DND-41 (cell line): ENCODE results near the gene USP20.

Experiments
- EZH2 ChIP-seq: IDR thresholded peaks from 3 replicates; pipeline ENCODE4 v1.6.1; 2012; ENCODE audit warnings: borderline replicate concordance, low read depth, mild to moderate bottlenecking, moderate library complexity, low read length, inconsistent platforms; ENCODE audit not compliant: severe bottlenecking
- TF ChIP-seq, protein P1 (sequence below): IDR thresholded peaks from 2 replicates; pipeline ENCODE4 v1.5.1; 2012; ENCODE audit warnings: borderline replicate concordance, low read length, moderate library complexity, mild to moderate bottlenecking; ENCODE audit not compliant: poor library complexity, severe bottlenecking; ENCODE audit errors: extremely low read depth

DNA sequence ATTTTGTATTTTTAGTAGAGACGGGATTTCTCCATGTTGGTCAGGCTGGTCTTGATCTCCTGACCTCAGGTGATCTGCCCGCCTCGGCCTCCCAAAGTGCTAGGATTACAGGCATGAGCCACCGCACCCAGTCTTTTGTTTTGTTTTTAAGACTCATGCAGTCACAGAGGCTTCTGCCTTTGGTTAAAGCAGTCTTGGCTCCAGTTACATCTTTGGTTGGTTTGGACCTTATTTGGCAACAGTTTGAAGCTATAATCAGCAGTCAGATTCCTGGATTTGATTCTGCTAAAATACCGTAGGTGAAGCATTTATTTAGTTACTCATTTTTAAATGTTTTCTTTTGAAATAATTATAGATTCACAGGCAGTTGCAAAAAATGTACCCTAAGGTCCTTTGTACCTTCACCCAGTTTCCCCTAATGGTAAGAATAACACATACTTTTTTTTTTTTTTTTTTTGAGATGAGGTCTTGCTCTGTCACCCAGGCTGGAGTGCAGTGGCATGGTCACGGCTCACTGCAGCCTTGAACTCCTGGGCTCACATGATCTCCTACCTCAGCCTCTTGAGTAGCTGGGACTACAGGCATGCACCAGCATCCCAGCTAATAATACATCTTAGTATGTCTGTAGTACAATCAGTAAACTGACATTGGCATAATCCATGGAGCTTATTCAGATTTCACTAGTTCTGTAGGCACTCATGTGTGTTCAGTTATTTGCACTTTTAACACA lies 15.7 kb downstream of the USP20 start:
- TF ChIP-seq, protein P1, sequence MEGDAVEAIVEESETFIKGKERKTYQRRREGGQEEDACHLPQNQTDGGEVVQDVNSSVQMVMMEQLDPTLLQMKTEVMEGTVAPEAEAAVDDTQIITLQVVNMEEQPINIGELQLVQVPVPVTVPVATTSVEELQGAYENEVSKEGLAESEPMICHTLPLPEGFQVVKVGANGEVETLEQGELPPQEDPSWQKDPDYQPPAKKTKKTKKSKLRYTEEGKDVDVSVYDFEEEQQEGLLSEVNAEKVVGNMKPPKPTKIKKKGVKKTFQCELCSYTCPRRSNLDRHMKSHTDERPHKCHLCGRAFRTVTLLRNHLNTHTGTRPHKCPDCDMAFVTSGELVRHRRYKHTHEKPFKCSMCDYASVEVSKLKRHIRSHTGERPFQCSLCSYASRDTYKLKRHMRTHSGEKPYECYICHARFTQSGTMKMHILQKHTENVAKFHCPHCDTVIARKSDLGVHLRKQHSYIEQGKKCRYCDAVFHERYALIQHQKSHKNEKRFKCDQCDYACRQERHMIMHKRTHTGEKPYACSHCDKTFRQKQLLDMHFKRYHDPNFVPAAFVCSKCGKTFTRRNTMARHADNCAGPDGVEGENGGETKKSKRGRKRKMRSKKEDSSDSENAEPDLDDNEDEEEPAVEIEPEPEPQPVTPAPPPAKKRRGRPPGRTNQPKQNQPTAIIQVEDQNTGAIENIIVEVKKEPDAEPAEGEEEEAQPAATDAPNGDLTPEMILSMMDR = no peak
- TF ChIP-seq EZH2 = no peak
